K562 (cell line): ENCODE results near the gene ZNF337. TPM values are rescaled to one million over a fixed set of nuclear protein-coding genes. Genes with fewer than 3 reads are reported as not detected.
"Not testable (repeated sequence)": the region's sequence is repeated elsewhere in the genome, so short reads cannot be mapped to it uniquely, and the experiment has no call there.

Experiments used
- ATAC-seq: fragments of 200-7000 bp; cut with Tn5 transposase; 3 replicates; pipeline ENCODE4 v1.9.1; 2020; ENCODE audit warnings: moderate library complexity
- BruUV-seq: library from RNA; stranded (reverse); fragments of 400-500 nt; replicated peaks from 2 replicates; lab custom pipeline; 2021; lab: Mats Ljungman, UMichigan
- CTCF ChIA-PET: fragments of 300-600 bp; formaldehyde crosslinking; extraction: SDS; loops from one replicate; lab custom pipeline; 2021; ENCODE audit warnings: low intra/inter-chr PET ratio; lab: Yijun Ruan, JAX
- POLR2A ChIA-PET: fragments of 300-600, 350-650 bp; sonication (Branson Sonifier 250); formaldehyde crosslinking; extraction: SDS; loops from one replicate; lab custom pipeline; 2021; ENCODE audit warnings: antibody characterized with exemption, inconsistent platforms; lab: Yijun Ruan, JAX
- DNase-seq, 4 experiments: peaks; one replicate each; pipeline versions ENCODE4 v3.0.0 to v3.0.0-alpha.2; 2011 to 2018; ENCODE audit warnings: low spot score in 3 of 4, mixed read lengths in 3 of 4; ENCODE audit errors: extremely low read depth in 1 of 4
- FAIRE-seq: peaks from 2 replicates; lab custom pipeline; 2011; peaks lifted over from hg19 to GRCh38; lab: Jason Lieb, UNC
- H2AFZ ChIP-seq: 2 replicates; pipeline ENCODE4 v1.6.0; 2011; ENCODE audit warnings: low read depth, low read length, control low read depth, inconsistent platforms
- H3K27ac ChIP-seq: fragments of 200-600 bp; 3 replicates; pipeline ENCODE4 v1.8.0; 2011; ENCODE audit warnings: low read depth, mild to moderate bottlenecking, control low read depth, inconsistent platforms, low read length, moderate library complexity, mixed read lengths; ENCODE audit errors: extremely low read depth
- H3K27me3 ChIP-seq, 2 experiments: fragments of 300-600 bp in 1 of 2; 2 replicates in 1 of 2; 3 replicates in 1 of 2; pipeline versions ENCODE4 v1.6.0 to v1.8.0; 2011; ENCODE audit warnings: inconsistent platforms in 2 of 2, low read length in 2 of 2, mild to moderate bottlenecking in 1 of 2, mixed read lengths in 1 of 2, moderate library complexity in 1 of 2; ENCODE audit not compliant: control insufficient read depth in 2 of 2, insufficient read depth in 2 of 2
- H3K36me3 ChIP-seq: fragments of 300-600 bp; 3 replicates; pipeline ENCODE4 v1.8.0; 2011; ENCODE audit warnings: mild to moderate bottlenecking, low read length, inconsistent platforms; ENCODE audit not compliant: control insufficient read depth, insufficient read depth
- H3K4me1 ChIP-seq, 2 experiments: fragments of 200-600 bp in 1 of 2; replicated peaks in 1 of 2; 2 replicates in 1 of 2; 3 replicates in 1 of 2; pipeline versions ENCODE4 v1.5.1 to v1.8.0; 2011; ENCODE audit warnings: inconsistent platforms in 2 of 2, low read length in 2 of 2, mild to moderate bottlenecking in 1 of 2, mixed read lengths in 1 of 2, moderate library complexity in 1 of 2; ENCODE audit not compliant: control insufficient read depth in 2 of 2, insufficient read depth in 2 of 2
- H3K4me2 ChIP-seq: 2 replicates; pipeline ENCODE4 v1.6.1; 2011; ENCODE audit warnings: low read length, control low read depth, inconsistent platforms, mixed read lengths; ENCODE audit not compliant: insufficient read depth
- H3K4me3 ChIP-seq: fragments of 200-600 bp; sonication (generic), shearing (Covaris generic); 2 replicates; pipeline ENCODE4 v1.5.1; 2016; ENCODE audit warnings: control low read depth, inconsistent platforms
- H3K79me2 ChIP-seq: fragments of 200-600 bp; 3 replicates; pipeline ENCODE4 v1.8.0; 2011; ENCODE audit warnings: low read length, inconsistent platforms; ENCODE audit not compliant: control insufficient read depth, insufficient read depth
- H3K9ac ChIP-seq, 2 experiments: 2 replicates each; pipeline versions ENCODE4 v1.6.0 to v1.6.1; 2011; ENCODE audit warnings: low read depth in 2 of 2, low read length in 2 of 2, control low read depth in 1 of 2, inconsistent platforms in 1 of 2, mild to moderate bottlenecking in 1 of 2, mixed read lengths in 1 of 2; ENCODE audit not compliant: insufficient read depth in 1 of 2
- H3K9me1 ChIP-seq: one replicate; pipeline ENCODE4 v1.6.0; 2011; ENCODE audit warnings: inconsistent platforms, mild to moderate bottlenecking, low read length, moderate library complexity; ENCODE audit not compliant: control insufficient read depth, insufficient read depth
- H3K9me3 ChIP-seq: replicated peaks from 2 replicates; pipeline ENCODE4 v1.5.1; 2011; ENCODE audit warnings: low read depth, low read length, inconsistent platforms; ENCODE audit not compliant: control insufficient read depth, insufficient read depth
- H4K20me1 ChIP-seq: replicated peaks from 2 replicates; pipeline ENCODE4 v1.6.1; 2011; ENCODE audit warnings: low read length, inconsistent platforms, mixed read lengths; ENCODE audit not compliant: control insufficient read depth, insufficient read depth
- C11orf30 ChIP-seq: fragments of 450-650 bp; IDR thresholded peaks from 2 replicates; pipeline ENCODE4 v1.6.1; 2016; ENCODE audit warnings: low read depth, mild to moderate bottlenecking
- FOXK1 ChIP-seq: sonication (generic); formaldehyde crosslinking; IDR thresholded peaks from 2 replicates; pipeline ENCODE4 v1.8.0; 2022; ENCODE audit warnings: missing genetic modification reagents, mild to moderate bottlenecking, borderline replicate concordance
- HDAC2 ChIP-seq: fragments of 450-650 bp; IDR thresholded peaks from 2 replicates; pipeline ENCODE4 v1.6.1; 2016; ENCODE audit warnings: mild to moderate bottlenecking
- MAFF ChIP-seq: IDR thresholded peaks from 2 replicates; pipeline ENCODE4 v1.6.1; 2012; ENCODE audit warnings: low read length, improper control_type of control experiment
- MAFG ChIP-seq: fragments of 450-650 bp; conservative IDR thresholded peaks from 2 replicates; pipeline ENCODE4 v1.6.1; 2016; ENCODE audit warnings: missing genetic modification characterization, missing compliant biosample characterization
- MAFK ChIP-seq: IDR thresholded peaks from 2 replicates; pipeline ENCODE4 v1.6.1; 2011; ENCODE audit warnings: low read length, improper control_type of control experiment
- NFE2 ChIP-seq: IDR thresholded peaks from 2 replicates; pipeline ENCODE4 v1.6.1; 2014; ENCODE audit warnings: antibody characterized with exemption, low read depth
- PTBP1 ChIP-seq: fragments of 200-400 bp; formaldehyde crosslinking; IDR thresholded peaks from 2 replicates; pipeline ENCODE4 v1.6.1; 2017; ENCODE audit warnings: low read depth, low read length
- SMARCC2 ChIP-seq: fragments of 450-650 bp; IDR thresholded peaks from 2 replicates; pipeline ENCODE4 v1.6.1; 2017; ENCODE audit warnings: antibody characterized with exemption, moderate library complexity, mild to moderate bottlenecking, low read depth
- STAG1 ChIP-seq: sonication (generic); formaldehyde crosslinking; IDR thresholded peaks from 2 replicates; pipeline ENCODE4 v1.5.0; 2020; ENCODE audit warnings: missing genetic modification reagents, borderline replicate concordance
- TRIM24 ChIP-seq, 2 experiments: fragments of 450-650 bp; IDR thresholded peaks; 2 replicates each; pipeline ENCODE4 v1.6.1; 2016
- TSC22D4 ChIP-seq: fragments of 450-650 bp; IDR thresholded peaks from 2 replicates; pipeline ENCODE4 v1.6.1; 2016; ENCODE audit warnings: missing genetic modification characterization, missing biosample characterization, control low read depth
- ZNF280A ChIP-seq: fragments of 450-650 bp; IDR thresholded peaks from 2 replicates; pipeline ENCODE4 v1.6.1; 2018; ENCODE audit warnings: mild to moderate bottlenecking, low read depth; ENCODE audit not compliant: partially characterized antibody
- ZNF316 ChIP-seq: fragments of 450-650 bp; IDR thresholded peaks from 2 replicates; pipeline ENCODE4 v1.6.1; 2016
- ZNF324 ChIP-seq: fragments of 250-450 bp; sonication (Bioruptor Pico); IDR thresholded peaks from 2 replicates; pipeline ENCODE4 v1.4.0; 2020; ENCODE audit warnings: mild to moderate bottlenecking
- WGBS: fragments of 100-300 bp; shearing (Covaris generic); methylation state at CpG from one replicate; pipeline ENCODE4 v1.1.6; 2016; ENCODE audit warnings: low coverage, mixed read lengths; ENCODE audit not compliant: insufficient coverage; ENCODE audit errors: missing lambda C conversion rate; 5-methylcytosine and 5-hydroxymethylcytosine counted together
- in situ Hi-C: fragments of 300-500 bp; cut with MboI; formaldehyde crosslinking; loops from 4 replicates; pipeline ENCODE4 v1.15.0; 2018; ENCODE audit warnings: inconsistent platforms, mixed read lengths
- intact Hi-C: fragments of 100-400 bp; cut with micrococcal nuclease; formaldehyde crosslinking; loops from 2 replicates; pipeline ENCODE4 v1.14.2; 2022
- polyA plus RNA-seq, 8 experiments: library from polyadenylated mRNA; depleted of rRNA in 4 of 8; stranded (reverse) in 5 of 8; unstranded in 3 of 8; fragments of >200 nt; fragmentation: Nextera tagmentation in 2 of 8; fragmentation: Illumina TruSeq in 1 of 8; extraction: Ambion mirVana in 2 of 8; extraction: Trizol in 1 of 8; gene quantifications; 2 replicates each; pipeline versions ENCODE4 v1.2.1 to v1.2.3, GENCODE V29; 2011 to 2014; ENCODE audit warnings: inconsistent platforms in 1 of 8, missing spikeins in 1 of 8
- total RNA-seq, 7 experiments: library from RNA; depleted of rRNA in 6 of 7; stranded (reverse); fragments of >200 nt in 6 of 7; fragmentation: Illumina TruSeq in 2 of 7; extraction: Trizol in 2 of 7; gene quantifications; 2 replicates each; pipeline versions ENCODE4 v1.2.1 to v1.2.3, GENCODE V29; 2011 to 2021; ENCODE audit warnings: low replicate concordance in 1 of 7

The ZNF337 gene
- total and polyA plus RNA-seq, 9 of the 15 experiments (the other 6 are each of a cell fraction or from before 2014, with no cell fraction given), result 0.25 to 5.6 (median 3.5) TPM

DNA sequence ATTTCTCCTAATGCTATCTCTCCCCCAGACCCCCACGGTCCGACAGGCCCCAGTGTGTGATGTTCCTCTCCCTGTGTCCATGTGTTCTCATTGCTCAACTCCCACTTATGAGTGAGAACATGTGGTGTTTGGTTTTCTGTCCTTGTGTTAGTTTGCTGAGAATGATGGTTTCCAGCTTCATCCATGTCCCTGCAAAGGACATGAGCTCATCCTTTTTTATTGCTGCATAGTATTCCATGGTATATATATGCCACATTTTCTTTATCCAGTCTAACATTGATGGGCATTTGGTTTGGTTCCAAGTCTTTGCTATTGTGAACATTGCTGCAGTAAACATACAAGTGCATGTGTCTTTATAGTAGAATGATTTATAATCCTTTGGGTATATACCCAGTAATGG is 4.2 kb upstream of the ZNF337 start:
- 6% methylated on average over 2 of the region's 2 CpGs for WGBS
- H3K27me3 ChIP-seq, H3K4me3 ChIP-seq, DNase-seq, H3K9me3 ChIP-seq, POLR2A ChIA-PET, H4K20me1 ChIP-seq, H2AFZ ChIP-seq, H3K4me1 ChIP-seq, H3K4me2 ChIP-seq, in situ Hi-C loops, FAIRE-seq, BruUV-seq, intact Hi-C loops, H3K9me1 ChIP-seq, H3K79me2 ChIP-seq, H3K36me3 ChIP-seq, H3K9ac ChIP-seq, H3K27ac ChIP-seq, ATAC-seq, CTCF ChIA-PET: not testable (repeated sequence)

DNA sequence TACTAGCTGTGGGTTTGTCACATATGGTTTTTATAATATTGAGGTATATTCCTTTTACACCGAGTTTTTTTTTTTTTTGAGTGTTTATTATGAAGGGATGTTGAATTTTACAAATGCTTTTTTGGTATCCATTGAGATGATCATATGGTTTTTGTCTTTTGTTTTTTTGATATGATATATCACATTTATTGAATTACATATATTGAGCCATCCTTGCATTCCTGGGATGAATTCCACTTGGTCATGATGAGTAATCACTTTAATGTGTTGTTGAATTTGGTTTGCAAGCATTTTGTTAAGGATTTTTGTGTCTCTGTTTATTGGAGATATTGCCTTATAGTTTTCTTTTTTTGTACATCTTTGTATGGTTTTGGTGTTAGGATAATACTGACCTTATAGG is 3.3 kb upstream of the ZNF337 start:
- Histone ChIP-seq H3K27me3 (no peaks in the 10 kb centered on the region), H3K79me2 (peaks cover 10% of the 10 kb centered on the region), H3K9ac (no peak overlapping the region), H3K9me3 (no peaks in the 10 kb centered on the region; the same call in 1 of the 2 replicates), H2AFZ (no peak overlapping the region), H3K4me2 (no peak overlapping the region), H3K9me1 (no peaks in the 10 kb centered on the region), H3K4me3 (no peak overlapping the region), H3K4me1 (peaks cover 0 to 7% of the 10 kb centered on the region in 2 experiments; a peak in 1 of 5 replicates), H3K27ac (no peak overlapping the region), H3K36me3 (no peaks in the 10 kb centered on the region), H4K20me1 (no peaks in the 10 kb centered on the region)
- intact Hi-C loops, result loop anchor here (5.0 kb wide), 1 partner anchor 78 kb away; the partner anchor contains the start of gene NANP
- POLR2A ChIA-PET, result interaction anchor here (0.6 kb wide), 1 partner anchor 65 kb away, joined by 3 read pairs; no protein-coding TSS in a partner anchor
- DNase-seq, result no peak
- no peak for FAIRE-seq
- in situ Hi-C loops, result no loop called here
- no peak for ATAC-seq
- BruUV-seq, result no TSS peak
- WGBS, result 14% methylated on average over 1 of the region's 1 CpG
- no peak for TF ChIP-seq TSC22D4 (tag)
- TF ChIP-seq MAFF, result 0 out of 2 replicates have a peak, but pooled peaks have one; percentile 30
- peak; percentile 86 to 87 for TF ChIP-seq TRIM24 (IDR thresholded peaks at IDR 0.05)
- TF ChIP-seq MAFG, result peak; percentile 62
- no peak for TF ChIP-seq PTBP1
- TF ChIP-seq NFE2, result 0 out of 2 replicates have a peak, but pooled peaks have one; percentile 33
- no peak for TF ChIP-seq STAG1 (CRISPR knock-in tag)
- peak; percentile 85 for TF ChIP-seq ZNF316
- TF ChIP-seq HDAC2, result no peak
- 0 out of 2 replicates have a peak, but pooled peaks have one; percentile 5 for TF ChIP-seq MAFK
- TF ChIP-seq FOXK1 (CRISPR knock-in tag), result no peak
- peak; percentile 93 for TF ChIP-seq ZNF324
- TF ChIP-seq C11orf30, result peak; percentile 75
- no peak for TF ChIP-seq SMARCC2
- peak; percentile 15 for TF ChIP-seq ZNF280A
- CTCF ChIA-PET, result no interaction called here
